Fibroblast of pulmonary artery (primary cell): ENCODE data around the gene TRIM52.

Experiments
- DNase-seq: peaks from one replicate; pipeline ENCODE4 v3.0.0-alpha.2; 2010; ENCODE audit warnings: low read depth
- H3K4me3 ChIP-seq: replicated peaks from 2 replicates; pipeline ENCODE4 v1.5.1; 2011; ENCODE audit warnings: low read depth, mild to moderate bottlenecking, control low read depth, low read length, moderate library complexity
- CTCF ChIP-seq: IDR thresholded peaks from 2 replicates; pipeline ENCODE4 v1.5.1; 2011; ENCODE audit warnings: mild to moderate bottlenecking, control low read depth, low read length, inconsistent platforms; ENCODE audit errors: missing control alignments

The TRIM52 gene

GRCh38 chr5:181230551-181230950, 30.4 kb downstream of the TRIM52 start:
- no peak overlapping the region for H3K4me3 ChIP-seq
- no peak for TF ChIP-seq CTCF
- no peak for DNase-seq

- no peak for DNase-seq
- H3K4me3 ChIP-seq = no peak overlapping the region
- no peak for TF ChIP-seq CTCF
Measured at GRCh38 chr5:181229996-181230395, 30.9 kb downstream of the TRIM52 start.

- peak overlapping the region; percentile 89 for H3K4me3 ChIP-seq
- no peak for DNase-seq
- no peak for TF ChIP-seq CTCF
Measured at GRCh38 chr5:181224390-181225229, 36.3 kb downstream of the TRIM52 start.

- no peak for TF ChIP-seq CTCF
- DNase-seq = no peak
- H3K4me3 ChIP-seq = peak overlapping the region; percentile 89
Measured at GRCh38 chr5:181223729-181224389, 37.1 kb downstream of the TRIM52 start.

GRCh38 chr5:181223058-181223728, 37.8 kb downstream of the TRIM52 start, which contains the start of gene TRIM41:
TRIM41 (plus strand) TSS chr5:181223281; CDS start chr5:181224000, 719 bp downstream.
- DNase-seq = peak; percentile 99
- H3K4me3 ChIP-seq = peak within 1 kb of the TSS; percentile 89
- TF ChIP-seq CTCF = peak; percentile 16

- peak overlapping the region; percentile 89 for H3K4me3 ChIP-seq
- TF ChIP-seq CTCF = no peak
- DNase-seq = no peak
Measured at GRCh38 chr5:181222630-181223057, 38.3 kb downstream of the TRIM52 start.
